NOMO-1 treated with DMSO at 0.1 percent for 48 hours (cell line): ENCODE measurements around the gene ANAPC2.

Experiments
- DNase-seq: peaks from one replicate; lab custom pipeline; 2025; ENCODE audit not compliant: unreplicated experiment; lab: John Stamatoyannopoulos, UW

ANAPC2 gene

DNA sequence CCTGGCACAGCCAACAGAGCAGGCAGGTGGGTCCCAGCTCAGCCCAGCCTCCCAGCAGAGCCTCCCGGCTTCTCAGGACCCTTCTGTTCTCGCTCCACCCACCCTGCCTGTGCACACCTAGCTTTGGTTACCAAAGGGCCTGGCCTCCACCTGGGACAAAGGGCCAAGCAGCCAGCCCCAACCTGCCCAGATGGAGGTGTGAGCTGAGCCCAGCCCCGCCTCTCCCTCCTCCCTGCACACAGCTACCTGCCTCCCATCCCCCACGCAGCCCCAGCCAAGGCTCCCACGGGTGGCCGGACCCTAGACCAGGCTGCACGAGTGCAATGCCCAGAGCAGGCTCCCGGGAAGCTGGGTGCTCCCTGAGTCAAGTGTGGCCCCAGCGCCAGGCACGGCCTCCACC is 6.5 kb upstream of the ANAPC2 start:
- no peak for DNase-seq

DNA sequence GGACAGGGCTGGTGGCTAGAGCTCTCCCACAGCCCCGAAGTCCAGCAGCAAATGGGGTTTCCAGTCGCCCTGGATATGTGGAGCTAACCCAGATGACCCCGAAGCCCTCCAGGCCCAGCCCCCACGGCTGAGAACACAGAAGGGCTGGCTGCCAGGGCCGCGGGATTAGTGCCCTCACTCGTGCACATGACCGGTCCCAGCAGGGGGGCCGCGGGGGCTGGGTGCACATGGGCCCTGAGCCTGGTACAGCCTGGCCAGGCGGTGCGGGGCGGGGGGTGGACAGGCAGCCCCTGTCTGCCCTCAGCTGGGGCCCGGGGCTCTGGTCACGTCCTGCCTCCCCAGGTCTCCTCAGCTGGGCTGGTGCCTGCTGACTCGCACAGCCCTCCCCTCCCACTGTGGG is 6.0 kb upstream of the ANAPC2 start:
- no peak for DNase-seq

DNA sequence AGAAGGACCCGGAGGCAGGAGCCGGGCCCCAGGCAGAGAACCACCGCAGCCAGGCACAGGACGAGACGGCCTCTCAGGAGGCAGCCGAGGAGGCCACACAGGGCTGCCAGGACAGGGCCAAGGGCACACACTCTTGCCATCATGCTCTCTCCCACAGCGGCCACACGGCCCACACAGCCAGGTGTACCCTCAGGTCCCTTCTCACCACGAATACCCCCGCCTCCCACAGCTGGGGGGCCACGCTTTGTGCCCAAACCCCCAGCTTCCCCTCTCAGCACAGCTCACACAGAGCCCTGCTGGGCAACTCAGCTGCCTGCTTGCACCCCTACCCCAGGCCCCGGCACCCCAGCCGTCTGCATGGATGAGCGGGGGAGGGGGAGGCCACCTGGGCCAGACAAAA is 5.4 kb upstream of the ANAPC2 start:
- no peak for DNase-seq

DNA sequence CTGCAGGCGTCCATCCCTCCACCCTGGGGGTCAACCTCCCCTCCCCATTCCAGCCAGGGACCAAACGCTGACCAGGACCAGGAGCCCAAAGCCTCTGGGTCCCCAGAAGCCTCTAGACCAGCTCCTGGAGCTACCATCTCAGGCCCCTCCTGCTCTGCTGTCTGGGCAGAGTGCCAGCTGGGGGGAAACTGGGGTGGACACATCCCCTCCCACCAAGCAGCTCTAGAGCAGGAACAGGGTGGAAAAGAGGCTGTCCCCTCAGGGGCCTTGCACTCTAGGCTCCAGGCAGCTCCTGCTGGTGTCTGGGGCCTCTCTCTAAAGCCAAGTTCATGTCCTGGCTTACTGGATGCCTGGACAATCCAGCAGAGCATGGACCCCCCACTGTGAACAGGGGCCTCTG is 4.5 kb upstream of the ANAPC2 start:
- DNase-seq, result no peak

DNA sequence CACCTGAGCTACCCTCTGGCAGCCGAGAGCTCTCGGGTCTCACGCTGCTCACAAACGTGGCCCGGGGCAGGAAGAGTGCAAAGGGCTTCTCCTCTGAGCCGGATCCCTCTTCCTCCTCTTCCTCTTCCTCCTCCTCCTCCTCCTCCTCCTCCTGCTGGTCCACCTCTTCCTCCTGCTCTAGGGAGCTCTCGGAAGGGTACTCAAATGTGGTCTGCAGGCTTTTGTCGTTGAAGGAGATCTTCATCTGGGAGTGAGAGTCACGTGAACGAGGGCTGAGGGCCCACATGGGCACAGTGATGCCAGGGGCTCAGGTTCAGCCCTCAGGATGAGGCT is 4.1 kb upstream of the ANAPC2 start:
- DNase-seq, result no peak

DNA sequence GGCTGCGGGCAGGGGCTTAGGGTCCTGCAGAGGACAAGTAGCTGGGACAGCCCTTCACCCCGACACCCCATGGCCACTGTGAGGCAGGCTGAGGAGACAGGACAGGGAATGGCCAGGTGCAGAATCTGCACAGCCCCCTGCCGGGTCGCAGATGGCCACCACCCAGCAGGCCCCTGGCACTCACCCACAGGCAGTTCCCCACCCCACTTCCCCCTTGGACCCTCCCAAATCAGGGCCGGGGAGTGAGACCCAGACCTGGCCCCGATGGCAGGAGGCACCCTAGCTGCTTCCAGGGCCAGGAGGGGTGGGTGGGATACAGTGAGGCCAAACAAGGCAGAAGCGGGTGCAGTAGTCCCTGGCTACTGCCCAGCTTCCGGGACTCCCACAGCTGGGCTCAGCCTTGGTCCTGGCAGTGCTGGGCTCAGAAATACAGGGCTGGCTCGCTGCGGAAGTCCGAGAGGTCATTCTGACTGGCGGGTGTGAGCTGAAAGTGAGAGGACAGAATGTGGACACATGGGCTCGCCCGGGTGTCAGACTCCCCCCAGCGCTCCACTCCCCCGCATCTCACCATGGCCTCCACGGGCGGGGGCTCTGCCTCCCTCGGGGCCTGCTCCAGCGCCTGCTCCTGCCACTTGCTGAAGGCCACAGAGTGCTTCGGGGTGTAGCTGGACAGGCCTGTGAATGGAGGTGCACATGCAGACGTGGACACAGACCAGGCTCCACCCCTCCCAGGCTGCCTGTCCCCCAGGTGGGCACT is 3.5 kb upstream of the ANAPC2 start:
- no peak for DNase-seq

DNA sequence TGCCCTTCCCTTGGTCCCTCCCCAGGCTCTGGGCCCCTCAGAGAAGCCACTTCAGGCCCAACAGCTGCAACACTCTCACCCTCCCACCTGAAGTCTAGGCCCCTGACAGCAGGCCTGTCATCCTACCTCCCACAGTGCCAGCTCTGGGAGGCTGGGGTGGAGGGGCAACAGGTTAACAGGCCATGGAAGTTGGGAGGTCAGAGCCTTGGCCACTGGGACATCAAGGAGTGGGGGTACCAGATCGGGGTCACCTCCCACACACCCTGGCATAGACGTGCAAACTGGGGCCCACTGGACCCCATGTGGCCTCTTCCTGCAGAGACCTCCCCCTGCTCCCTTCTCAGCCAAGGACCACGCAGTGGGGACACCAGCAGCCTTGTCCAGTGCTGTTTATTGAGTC is 2.9 kb upstream of the ANAPC2 start:
- no peak for DNase-seq

DNA sequence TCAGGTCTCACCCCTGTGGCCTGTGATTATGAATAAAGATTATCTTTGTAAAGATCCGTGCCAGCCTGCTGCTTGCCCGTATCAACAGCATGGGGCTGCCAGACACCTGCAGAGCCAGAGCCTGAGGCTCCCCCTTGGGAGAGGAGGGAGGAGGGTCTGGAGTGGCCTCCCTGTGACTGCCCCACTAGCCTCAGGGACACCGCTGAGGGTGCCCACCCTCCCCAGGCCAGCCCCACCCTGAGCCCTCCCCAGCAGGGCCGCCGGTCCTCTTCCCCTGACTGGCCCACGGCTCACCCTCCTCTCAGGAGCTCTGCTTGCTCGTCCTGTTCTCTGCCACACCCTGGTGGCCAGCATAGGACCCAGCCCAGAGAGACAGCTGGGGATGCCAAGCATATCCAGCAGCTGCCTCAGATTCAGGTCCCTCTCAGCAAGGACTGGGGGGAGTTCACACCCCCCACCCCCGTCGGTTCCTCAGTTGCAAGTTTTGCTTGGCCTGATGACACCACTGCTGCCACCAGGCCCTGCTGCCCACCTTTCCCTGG is 2.0 kb upstream of the ANAPC2 start:
- no peak for DNase-seq

DNA sequence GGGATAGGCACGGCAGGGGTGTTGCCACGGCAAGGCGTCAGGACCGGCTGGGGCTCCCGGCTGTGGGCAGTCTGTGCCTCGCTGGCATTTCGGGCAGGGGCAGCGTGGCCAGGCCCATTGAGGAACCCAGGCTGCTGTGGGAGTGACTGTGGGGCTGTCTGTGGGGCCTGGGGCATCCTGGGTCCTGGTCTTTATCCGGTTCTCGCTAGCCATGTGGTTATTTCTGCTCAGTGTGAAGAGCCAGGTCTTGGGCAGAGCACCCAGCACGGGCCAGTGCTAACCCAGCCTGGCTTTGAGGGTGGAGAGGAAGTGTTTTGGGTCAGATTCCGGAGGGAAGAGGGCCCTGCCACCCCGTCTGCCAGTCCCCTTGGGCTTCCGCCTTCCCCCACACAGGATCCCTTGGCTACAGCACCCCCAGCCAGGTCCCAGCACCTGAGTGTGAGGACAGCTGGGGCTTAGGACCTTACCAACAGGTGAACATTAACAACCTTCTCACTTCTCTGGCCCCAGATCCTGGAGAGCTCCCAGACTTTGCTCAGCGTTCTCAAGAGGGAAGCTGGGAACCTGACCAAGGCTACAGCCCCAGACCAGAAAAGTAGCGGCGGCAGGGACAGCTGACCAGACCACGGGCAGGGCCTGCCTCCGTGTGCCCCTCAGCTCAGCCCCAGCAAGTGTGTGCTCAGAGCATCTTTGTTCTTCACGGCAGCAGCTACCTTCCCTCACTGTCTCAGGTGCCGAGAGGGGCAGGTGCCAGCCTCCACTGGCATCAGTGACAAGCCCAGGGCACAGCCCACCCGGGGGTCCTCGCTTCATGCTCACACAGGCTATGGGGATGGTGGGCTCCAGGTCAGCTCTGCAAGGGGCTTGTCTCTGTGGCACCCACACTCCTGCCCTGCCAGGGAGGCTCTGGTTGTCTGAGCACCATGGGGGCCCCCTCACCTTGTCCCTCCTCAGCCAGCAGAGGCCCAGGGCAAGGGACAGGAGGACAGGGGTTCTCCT is 1.2 kb upstream of the ANAPC2 start:
- DNase-seq, result no peak

DNA sequence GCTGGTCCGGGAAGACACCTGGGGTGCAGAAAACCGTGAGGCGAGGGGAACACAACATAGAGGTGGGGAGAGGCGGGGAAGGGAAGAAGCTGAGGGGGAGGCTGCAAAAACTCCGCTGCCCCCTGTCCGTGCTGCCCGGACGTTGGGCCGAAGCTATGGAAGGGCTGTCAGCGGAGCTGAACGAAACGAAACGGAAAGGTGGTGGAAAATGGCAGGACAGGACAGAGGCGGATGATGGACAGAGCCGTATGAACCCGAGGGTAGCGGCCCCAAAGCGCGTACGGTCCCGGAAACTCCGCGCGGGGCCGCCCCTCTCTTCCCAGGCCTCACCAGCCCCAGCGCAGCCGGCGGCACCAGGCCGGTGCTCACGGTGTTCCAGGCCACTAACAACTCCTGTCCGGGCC is 272 bp downstream of the ANAPC2 start:
- no peak for DNase-seq

DNA sequence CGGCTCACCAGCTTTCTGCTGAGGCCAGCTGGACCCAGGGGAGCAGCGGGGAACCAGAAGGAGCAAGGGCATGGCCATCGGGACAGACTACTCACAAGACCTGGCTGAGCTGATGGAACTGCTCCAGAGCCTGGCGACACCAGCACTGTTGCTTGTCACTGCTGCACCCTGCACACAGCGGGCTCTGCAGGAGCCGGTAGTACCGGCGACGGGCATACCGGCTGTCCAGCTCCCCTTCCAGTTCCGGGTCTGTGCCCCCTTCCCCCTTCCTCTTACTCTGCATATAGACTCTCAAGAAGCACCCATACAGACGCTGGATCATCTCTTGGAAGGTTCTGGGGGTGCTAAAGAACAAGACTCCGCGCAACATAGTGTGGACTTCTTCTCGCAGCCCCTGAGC is 974 bp downstream of the ANAPC2 start:
- no peak for DNase-seq

DNA sequence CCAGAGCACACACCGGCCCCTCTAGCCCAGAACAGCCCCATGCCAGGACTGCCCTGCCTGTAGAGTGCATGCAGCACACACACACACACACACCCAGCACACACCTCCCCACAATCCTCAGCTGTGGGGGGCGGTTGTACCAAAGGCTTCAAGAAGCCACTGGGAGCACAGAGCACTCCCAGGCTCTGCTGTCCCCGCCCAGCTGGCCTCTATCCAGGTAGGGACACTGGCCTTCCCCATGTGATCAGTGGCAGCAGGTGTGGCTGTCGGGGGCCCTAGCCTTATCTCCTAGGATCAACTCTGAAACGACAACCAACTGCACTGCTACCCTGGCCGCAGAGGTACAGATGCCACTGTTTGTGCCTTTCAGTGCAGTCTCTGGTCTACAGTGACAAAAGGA is 2.0 kb downstream of the ANAPC2 start:
- DNase-seq, result no peak

DNA sequence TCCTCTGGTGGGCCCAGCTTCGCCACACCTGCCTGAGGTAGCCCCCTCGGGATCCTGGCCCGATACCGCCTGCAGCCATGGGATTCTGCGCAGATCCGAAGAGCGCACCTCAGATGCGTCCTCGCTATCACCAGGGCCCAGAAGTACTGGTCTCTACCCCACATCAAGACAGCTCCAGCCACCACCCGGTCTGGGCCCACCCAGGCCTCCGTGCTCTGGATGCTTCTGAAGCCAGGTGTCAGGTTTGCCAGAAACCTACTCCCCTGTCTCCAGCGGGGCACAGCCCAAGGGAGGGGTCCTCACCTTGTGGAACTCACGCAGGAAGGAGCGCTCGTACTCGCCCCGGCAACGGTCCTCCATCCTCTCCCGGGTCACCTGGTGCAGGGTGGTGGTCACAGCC is 2.4 kb downstream of the ANAPC2 start:
- no peak for DNase-seq

DNA sequence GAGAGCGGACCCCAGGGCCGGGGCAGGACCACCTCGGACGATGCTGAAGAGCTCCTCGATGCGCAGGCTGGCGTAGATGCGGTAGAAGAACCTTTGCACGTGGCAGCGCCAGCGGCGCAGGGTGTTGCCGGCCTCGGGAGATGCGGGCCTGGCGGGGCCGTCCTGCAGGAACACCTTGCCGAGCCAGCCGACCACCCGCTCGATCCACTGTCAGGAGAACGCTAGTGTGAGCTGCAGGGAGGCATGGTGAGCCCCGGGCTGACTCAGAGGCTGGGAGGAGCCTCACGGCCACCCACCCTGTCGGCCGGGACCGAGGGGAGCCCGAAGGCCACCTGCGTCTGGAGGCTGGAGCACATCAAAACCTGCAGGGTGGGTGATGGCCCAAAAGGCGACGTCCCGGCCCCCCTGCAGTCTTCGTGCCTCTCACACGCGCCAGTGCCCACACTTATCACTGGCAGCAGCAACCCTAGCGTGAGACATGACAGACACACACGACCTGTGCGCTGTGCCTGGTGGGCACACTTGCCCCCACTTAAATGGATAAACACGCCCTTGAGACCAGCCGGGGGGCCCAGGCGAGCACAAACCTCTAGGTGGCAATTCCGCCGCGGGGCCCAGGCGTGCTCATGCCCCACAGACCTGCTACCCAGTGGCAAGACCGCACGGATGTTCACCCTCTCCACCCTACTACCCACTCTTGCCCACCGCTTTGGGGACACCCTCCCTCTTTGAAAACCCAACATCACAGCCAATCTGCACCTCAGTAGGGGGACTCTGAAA is 3.3 kb downstream of the ANAPC2 start:
- DNase-seq, result no peak

DNA sequence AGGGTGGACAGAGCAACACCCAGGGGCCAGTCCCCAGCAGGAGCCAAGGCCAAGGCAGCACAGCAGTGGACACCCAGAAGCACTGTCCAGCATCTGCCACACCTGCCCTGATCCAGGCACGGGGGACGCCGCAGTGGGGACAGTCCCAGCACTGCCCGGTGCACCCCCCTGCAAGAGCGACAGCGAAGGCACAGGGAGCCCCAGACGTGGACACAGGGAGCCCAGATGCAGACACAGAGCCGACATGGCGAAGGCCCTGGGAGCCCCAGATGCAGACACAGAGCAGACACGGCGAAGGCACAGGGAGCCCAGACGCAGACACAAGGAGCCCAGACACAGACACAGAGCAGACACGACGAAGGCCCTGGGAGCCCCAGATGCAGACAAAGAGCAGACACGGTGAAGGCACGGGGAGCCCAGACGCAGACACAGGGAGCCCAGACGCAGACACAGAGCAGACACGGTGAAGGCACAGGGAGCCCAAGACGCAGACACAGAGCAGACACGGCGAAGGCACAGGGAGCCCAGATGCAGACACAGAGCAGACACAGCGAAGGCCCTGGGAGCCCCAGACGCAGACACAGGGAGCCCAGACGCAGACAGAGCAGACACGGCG is 4.3 kb downstream of the ANAPC2 start:
- no peak for DNase-seq

DNA sequence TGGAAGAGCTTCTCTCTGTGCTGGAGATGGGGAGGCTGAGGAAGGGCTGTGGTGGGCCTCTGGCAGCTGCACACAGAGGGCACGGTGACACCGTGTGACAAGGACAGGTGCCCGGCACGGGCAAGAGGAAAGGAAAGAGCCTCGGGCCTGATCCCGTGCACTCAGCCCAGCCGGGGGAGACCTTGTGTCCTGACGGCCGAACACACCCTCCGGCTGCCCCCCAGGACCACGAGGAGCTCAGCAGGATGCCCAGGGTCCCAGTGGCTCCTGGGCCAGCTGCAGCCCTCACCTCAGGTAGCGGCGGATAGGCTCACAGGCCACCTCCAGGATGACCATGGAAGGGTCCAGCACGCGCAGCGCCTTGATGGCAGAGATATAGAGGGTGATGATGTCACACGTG is 5.5 kb downstream of the ANAPC2 start:
- DNase-seq, result no peak

DNA sequence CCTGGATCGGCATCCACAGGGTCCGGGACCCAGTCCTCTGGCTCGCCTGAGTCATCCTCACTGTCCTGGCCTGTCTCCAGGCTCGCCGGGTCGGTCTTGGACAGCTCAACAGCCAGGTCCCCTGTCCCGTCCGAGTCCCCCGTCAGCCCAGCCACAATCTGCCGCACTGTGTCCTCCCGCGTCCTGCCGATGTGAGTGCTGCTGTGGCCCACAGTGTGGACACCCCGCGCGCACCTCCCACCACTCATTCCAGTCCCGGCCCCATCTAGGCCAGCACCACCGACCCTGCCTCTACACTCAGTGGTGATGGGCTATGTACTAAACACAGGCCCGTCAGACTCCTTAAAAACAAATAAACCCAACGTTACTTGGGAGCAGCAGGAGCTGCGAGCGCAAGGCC is 6.7 kb downstream of the ANAPC2 start:
- DNase-seq, result no peak

DNA sequence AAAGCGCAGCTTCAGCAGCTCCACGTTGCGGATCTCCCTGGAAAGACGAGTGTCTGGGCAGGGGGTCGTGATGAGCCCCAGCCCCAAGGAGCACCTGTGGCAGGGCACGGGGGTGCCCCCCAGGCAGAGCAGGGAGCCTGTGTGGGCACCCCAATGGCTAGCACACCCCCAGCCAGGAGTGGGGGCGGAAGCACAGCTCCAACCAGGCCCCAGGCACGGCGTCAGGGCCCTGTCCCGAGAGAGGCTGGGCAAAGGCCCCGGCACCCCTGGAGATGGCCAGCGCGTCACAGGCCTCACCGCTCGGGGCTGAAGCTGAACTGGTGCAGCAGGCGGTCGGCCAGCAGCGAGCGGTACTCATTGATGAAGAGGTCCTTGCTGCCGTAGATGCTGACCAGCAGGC is 7.9 kb downstream of the ANAPC2 start:
- DNase-seq, result no peak

DNA sequence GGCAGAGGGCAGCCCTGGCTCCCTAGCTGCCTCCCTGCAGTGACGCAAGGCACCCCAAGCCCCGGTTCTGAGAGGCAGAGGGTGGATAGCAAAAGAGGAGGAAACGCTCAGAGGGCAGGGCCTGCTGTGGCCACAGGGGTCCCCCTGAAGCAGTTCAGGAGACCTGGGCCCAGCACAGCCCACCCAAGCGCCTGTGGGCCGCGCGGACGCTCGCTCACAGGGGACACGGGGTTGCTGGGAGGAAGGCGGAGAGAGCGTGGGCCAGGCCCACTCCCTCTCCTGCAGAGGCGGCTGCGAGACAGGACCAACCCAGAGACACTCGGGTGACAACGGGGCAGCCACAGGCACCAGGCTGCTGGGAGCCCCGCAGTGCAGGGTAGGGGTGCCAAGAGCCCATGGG is 8.6 kb downstream of the ANAPC2 start:
- DNase-seq, result no peak

DNA sequence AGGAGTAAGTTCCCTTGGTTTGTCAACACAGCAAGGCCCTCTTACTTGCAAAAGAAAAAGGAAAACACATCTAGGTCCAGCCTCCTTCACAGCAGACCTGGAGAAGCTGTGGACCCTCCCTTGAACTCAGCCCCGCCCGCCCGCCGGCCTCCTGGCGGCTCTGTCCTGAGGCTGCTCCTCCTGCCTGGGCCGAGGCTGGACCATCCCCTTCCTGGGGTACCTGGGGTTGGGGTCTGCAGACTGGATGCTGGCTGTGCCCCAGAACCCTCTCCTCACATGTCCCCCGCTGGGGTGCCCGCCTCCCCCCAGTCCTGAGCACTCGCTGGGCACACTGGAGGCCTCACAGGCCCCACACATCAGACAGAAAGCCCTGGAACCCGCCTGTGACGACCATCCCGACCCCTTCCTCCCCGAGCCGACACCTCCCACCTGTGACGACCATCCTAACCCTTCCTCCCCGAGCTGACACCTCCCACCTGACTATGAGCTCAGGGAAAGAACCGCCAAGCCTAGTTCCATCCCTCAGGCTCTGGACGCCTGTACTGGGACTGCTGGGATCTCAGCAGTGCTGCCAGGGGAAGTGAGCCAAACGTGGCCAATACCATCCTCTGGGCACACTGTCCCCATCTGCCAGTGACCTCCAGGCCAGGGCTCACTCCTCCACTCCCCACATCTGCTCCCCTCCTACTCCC is 9.3 kb downstream of the ANAPC2 start:
- DNase-seq, result no peak
